Smooth muscle cell of trachea (primary cell): ENCODE results near the gene ACSM2B. TPM values are rescaled to one million over a fixed set of nuclear protein-coding genes. Genes with fewer than 3 reads are reported as not detected.

ENCODE experiments used
- total RNA-seq: library from RNA; depleted of rRNA; stranded (reverse); fragments of >200 nt; gene quantifications from 2 replicates; pipeline ENCODE4 v1.2.1, GENCODE V29; 2014

The ACSM2B gene, protein sequence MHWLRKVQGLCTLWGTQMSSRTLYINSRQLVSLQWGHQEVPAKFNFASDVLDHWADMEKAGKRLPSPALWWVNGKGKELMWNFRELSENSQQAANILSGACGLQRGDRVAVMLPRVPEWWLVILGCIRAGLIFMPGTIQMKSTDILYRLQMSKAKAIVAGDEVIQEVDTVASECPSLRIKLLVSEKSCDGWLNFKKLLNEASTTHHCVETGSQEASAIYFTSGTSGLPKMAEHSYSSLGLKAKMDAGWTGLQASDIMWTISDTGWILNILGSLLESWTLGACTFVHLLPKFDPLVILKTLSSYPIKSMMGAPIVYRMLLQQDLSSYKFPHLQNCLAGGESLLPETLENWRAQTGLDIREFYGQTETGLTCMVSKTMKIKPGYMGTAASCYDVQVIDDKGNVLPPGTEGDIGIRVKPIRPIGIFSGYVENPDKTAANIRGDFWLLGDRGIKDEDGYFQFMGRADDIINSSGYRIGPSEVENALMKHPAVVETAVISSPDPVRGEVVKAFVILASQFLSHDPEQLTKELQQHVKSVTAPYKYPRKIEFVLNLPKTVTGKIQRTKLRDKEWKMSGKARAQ
- total RNA-seq: not detected in 2 replicates

GRCh38 chr16:20576145-20576544 lies at the start of gene ACSM2B:
TSS of gene ACSM2B (minus strand) at chr16:20576367. CDS start at chr16:20564845, 11,522 bp downstream.

Other genes with a start within 250 kb of the ACSM2B start
- gene GP2, start 248.9 kb downstream of the ACSM2B start, total RNA-seq: not detected in 2 replicates
- gene UMOD, start 223.7 kb downstream of the ACSM2B start, total RNA-seq: not detected in 2 replicates
- gene PDILT, start 171.6 kb downstream of the ACSM2B start, total RNA-seq: not detected in 2 replicates
- 0.17 TPM in 1 of 2 replicates, not detected in the other for gene ACSM5, start 166.8 kb downstream of the ACSM2B start, total RNA-seq
- gene ACSM2A, start 124.8 kb downstream of the ACSM2B start, total RNA-seq: not detected in 2 replicates
- under 0.01 TPM in 1 of 2 replicates, not detected in the other for gene ACSM1, start 121.3 kb upstream of the ACSM2B start, total RNA-seq
- 77.8 and 105 TPM in 2 replicates for gene THUMPD1, start 165.5 kb upstream of the ACSM2B start, total RNA-seq
- gene ACSM3, start 187.6 kb upstream of the ACSM2B start, total RNA-seq: 0.29 and 1.7 TPM in 2 replicates
- 25.3 and 41.7 TPM in 2 replicates for gene ERI2, start 230.1 kb upstream of the ACSM2B start, total RNA-seq
- gene REXO5, start 230.2 kb upstream of the ACSM2B start, total RNA-seq: 6.8 and 14.4 TPM in 2 replicates